Measurements from ENCODE around the gene SFTPA1.
"Not testable (repeated sequence)": the region's sequence is repeated elsewhere in the genome, so short reads cannot be mapped to it uniquely, and the experiment has no call there.

Gene SFTPA1

GRCh38 chr10:79610601-79611191 is at the start of gene SFTPA1:
SFTPA1 (plus strand) TSS chr10:79610939; CDS start chr10:79611826, 887 bp downstream.
- DNase-seq, result no peak

- DNase-seq, result no peak
Measured at GRCh38 chr10:79561257-79561656, 49.5 kb upstream of the SFTPA1 start.

- DNase-seq, result peak; percentile 75
Measured at GRCh38 chr10:79562135-79562756, 48.5 kb upstream of the SFTPA1 start.

- no peak for DNase-seq
Measured at GRCh38 chr10:79563426-79563825, 47.3 kb upstream of the SFTPA1 start.

- DNase-seq, result not testable (repeated sequence)
Measured at GRCh38 chr10:79570624-79571023, 40.1 kb upstream of the SFTPA1 start.

GRCh38 chr10:79579361-79579760 is 31.4 kb upstream of the SFTPA1 start:
- DNase-seq, result no peak

- DNase-seq, result no peak
Measured at GRCh38 chr10:79581044-79581443, 29.7 kb upstream of the SFTPA1 start.

GRCh38 chr10:79582096-79582495 is 28.6 kb upstream of the SFTPA1 start:
- DNase-seq, result no peak

- DNase-seq, result not testable (repeated sequence)
Measured at GRCh38 chr10:79582954-79583353, 27.8 kb upstream of the SFTPA1 start.

GRCh38 chr10:79583488-79584024 is 27.2 kb upstream of the SFTPA1 start:
- no peak for DNase-seq

GRCh38 chr10:79585870-79586527 is 24.7 kb upstream of the SFTPA1 start:
- no peak for DNase-seq

- DNase-seq, result no peak
Measured at GRCh38 chr10:79586933-79587332, 23.8 kb upstream of the SFTPA1 start.

GRCh38 chr10:79588800-79589199 is 21.9 kb upstream of the SFTPA1 start:
- no peak for DNase-seq

GRCh38 chr10:79593377-79593776 is 17.4 kb upstream of the SFTPA1 start:
- no peak for DNase-seq

GRCh38 chr10:79594565-79594964 is 16.2 kb upstream of the SFTPA1 start:
- not testable (repeated sequence) for DNase-seq

GRCh38 chr10:79595510-79595909 is 15.2 kb upstream of the SFTPA1 start:
- no peak for DNase-seq

- not testable (repeated sequence) for DNase-seq
Measured at GRCh38 chr10:79599644-79600043, 11.1 kb upstream of the SFTPA1 start.

- DNase-seq, result no peak
Measured at GRCh38 chr10:79601939-79602338, 8.8 kb upstream of the SFTPA1 start.

GRCh38 chr10:79602953-79603352 is 7.8 kb upstream of the SFTPA1 start:
- no peak for DNase-seq

GRCh38 chr10:79604294-79604693 is 6.4 kb upstream of the SFTPA1 start:
- DNase-seq, result no peak

- DNase-seq, result no peak
Measured at GRCh38 chr10:79605308-79605707, 5.4 kb upstream of the SFTPA1 start.

GRCh38 chr10:79608505-79609375 is 2.0 kb upstream of the SFTPA1 start:
- peak; percentile 64 to 66 for DNase-seq
